ENCODE data around the gene APP. TPM values are rescaled to one million over a fixed set of nuclear protein-coding genes. Genes with fewer than 3 reads are reported as not detected.

Gene APP
- total RNA-seq, 1 donor from 2014 or later: 857 TPM

DNA sequence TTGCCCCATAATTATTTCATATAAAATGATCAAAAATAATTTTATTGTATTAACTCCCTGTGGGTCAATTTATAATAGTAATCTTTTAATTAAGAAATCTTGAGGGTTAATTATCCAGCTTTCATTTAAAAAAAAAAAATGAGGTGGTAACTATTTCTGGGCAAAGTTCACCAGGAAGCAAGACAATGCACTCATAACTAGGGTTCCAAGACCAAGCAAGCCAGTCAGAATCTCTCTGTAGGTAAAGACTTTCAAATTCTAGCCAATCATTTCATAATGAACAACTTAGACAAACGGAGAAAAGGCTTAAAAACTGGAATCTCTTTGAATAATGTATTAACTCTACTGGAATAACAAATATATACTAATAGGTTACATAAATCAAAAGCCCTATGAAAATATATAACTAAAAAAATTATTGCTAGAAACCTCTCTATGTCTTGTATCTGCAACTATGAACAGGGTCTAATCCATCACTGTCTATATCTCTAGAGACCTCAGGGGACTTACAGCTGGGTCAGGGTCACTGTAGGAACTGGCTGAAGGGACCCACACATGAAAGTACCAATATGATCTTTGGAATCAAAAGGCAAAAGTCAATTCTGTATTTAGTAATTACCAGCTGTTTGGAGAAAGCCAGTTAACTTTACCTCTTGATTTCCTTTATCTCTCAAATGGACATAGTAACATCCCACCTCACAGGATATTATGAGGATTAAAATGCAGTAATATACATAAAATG lies 43.3 kb downstream of the APP start:
- DNase-seq (ENCODE audit: low spot score): no peak

GRCh38 chr21:26126168-26126553 lies 44.4 kb downstream of the APP start:
- no peak for DNase-seq (ENCODE audit: low spot score)

GRCh38 chr21:26125433-26126167 lies 45.0 kb downstream of the APP start:
- no peak for DNase-seq (ENCODE audit: low spot score)

GRCh38 chr21:26124896-26125295 lies 45.7 kb downstream of the APP start:
- no peak for DNase-seq (ENCODE audit: low spot score)

DNA sequence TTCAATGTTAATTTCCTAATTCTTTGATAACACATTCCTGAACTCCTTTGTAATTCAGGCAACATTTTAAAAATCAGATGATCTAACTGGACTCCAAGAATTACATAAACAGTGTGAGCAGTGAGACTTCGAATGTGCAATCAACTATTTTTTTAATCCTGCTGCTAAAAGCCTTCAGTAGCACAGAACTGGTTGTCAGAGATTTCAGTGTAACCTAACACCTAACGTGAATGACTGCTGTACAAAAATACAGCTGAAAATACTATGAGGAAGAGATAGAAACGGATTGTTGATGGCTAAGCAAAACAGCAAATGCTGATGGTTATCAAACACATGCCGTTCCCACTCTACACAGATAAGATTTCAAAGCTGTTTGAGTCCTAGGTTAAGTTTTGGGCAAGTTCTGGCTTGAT lies 46.1 kb downstream of the APP start:
- no peak for DNase-seq (ENCODE audit: low spot score)

- DNase-seq (ENCODE audit: low spot score): no peak
Observed at GRCh38 chr21:26123012-26123411, 47.6 kb downstream of the APP start.

- DNase-seq (ENCODE audit: low spot score): no peak
Observed at GRCh38 chr21:26120828-26121227, 49.7 kb downstream of the APP start.

GRCh38 chr21:26119906-26120305 lies 50.7 kb downstream of the APP start:
- DNase-seq (ENCODE audit: low spot score): no peak

DNA sequence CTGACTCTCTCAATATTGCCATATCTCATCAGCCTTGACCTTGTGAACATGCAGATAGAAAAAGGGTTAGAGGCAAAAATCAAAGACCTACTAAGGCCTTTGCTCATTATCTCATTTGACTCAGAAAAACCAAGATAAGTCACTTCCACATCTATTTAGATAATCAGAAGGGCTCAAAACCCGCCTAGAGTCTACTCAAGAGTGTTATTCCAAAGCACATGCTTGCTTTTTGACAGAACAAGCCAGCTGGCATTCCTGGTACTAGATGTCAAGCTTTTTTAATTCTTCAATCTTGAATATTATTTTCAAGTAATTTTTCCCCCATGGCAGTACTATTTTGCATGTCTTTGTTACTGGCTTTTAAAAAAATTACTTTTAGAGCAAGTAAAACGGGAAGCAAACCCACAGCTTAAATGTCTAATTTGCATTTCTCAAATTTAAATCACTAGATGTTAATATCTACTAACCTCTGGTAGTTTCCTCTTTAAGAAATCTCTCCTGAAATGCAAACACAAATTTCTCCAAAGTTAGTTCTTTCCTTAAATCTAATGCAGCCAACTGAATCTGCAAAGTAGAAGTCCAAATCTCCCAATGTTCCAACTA lies 51.5 kb downstream of the APP start:
- no peak for DNase-seq (ENCODE audit: low spot score)

- DNase-seq (ENCODE audit: low spot score): no peak
Observed at GRCh38 chr21:26117972-26118367, 52.6 kb downstream of the APP start.

GRCh38 chr21:26117324-26117971 lies 53.1 kb downstream of the APP start:
- no peak for DNase-seq (ENCODE audit: low spot score)

DNA sequence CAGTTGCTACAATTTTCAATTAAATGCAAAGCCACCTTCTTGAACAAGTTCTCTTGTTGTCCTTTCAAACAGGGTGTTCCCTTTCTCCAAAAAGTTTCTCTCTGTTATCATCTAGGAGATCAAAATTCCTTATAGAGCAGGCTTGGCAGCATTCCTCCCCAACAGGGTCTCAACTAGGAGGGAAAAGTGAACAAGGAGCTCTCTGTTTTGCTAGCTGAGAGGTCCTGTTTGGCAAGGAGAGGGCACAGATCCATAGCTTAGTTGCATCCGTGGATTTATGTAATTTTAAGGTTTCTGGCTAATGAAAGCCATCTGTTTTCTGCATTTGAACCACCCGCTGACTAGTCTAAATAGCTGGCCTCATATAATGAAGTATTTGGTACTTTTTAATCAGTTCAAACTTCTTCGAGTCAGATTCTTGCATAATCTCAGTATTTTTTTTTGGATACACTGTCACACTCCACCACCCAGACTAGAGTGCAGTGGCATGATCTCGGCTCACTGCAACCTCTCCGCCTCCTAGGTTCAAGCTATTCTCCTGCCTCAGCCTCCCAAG lies 54.0 kb downstream of the APP start:
- DNase-seq (ENCODE audit: low spot score): no peak

DNA sequence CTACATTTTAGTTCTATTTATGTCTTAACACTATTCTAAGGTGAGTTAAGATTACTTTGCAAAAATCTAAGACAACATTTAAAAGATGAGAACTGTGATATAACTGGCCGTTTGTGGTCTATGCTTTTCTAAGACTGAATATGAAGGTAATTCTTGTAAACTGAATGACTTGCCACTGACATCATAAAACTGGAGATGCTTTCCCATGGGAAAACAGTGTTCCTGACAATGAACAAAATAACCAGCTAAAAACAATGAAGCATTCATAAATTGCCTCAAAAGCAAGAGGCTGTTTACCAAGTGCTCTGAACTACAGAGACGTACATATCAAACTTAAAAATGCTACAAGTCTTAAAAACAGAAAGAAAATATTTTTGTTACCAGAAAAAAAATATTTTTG lies 54.7 kb downstream of the APP start:
- DNase-seq (ENCODE audit: low spot score): no peak

DNA sequence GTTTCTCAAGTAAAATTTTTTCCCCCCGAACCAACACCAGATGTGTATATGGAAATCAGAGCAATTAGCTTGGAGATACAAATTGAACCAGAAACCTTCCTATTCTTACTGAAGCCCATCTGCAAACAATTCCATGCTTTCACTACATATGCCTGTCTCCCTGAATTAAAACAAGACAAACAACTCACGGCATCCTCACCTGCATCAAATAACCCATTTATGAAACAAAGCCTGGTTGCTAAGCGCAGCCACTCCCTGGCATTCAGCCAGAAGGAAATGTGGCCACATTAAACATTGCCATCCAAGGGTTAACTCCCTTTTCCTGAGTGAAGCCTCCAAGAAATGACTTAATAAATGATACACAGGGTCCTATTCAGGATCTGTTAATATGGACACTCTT lies 55.3 kb downstream of the APP start:
- DNase-seq (ENCODE audit: low spot score): no peak

GRCh38 chr21:26112975-26113374 lies 57.6 kb downstream of the APP start:
- DNase-seq (ENCODE audit: low spot score): no peak

GRCh38 chr21:26112127-26112742 lies 58.3 kb downstream of the APP start:
- DNase-seq (ENCODE audit: low spot score): no peak

DNA sequence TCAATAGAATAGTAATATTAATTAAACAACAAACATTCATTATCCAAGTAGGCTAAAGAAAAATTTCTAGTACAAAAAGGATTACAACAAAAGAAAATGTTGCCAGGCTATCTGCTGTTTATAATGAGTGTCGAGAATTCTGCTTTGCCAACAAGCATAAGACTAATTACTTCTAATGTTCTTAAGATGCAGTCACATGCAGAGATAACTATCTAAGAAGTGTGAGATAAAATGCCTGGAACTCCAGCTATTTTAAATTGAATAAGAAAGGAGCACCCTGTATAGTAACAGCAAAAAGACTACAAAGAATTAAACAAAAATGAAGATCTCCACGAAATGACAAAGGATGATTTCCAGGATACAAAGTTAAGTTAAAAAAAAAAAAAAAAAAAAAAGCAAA lies 59.9 kb downstream of the APP start:
- DNase-seq (ENCODE audit: low spot score): no peak

DNA sequence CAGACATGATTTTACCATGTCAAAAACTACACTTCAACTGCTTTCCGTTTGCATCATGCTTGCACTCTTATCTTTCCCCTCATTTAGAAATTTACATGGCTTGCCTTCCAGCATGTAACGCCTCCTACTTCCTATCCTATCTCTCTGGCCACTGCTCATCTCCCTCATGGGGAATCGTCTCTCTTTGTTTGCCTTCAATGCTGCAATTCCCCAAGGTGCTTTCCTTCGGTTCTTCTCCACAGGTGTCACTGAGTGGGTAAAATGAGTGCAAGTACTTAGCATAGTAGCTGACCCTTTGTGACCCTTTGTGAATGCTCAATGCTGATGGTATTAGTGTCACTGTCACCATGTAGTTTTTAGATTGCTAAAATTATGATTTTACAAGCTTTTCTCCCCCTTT lies 63.1 kb downstream of the APP start:
- no peak for DNase-seq (ENCODE audit: low spot score)

DNA sequence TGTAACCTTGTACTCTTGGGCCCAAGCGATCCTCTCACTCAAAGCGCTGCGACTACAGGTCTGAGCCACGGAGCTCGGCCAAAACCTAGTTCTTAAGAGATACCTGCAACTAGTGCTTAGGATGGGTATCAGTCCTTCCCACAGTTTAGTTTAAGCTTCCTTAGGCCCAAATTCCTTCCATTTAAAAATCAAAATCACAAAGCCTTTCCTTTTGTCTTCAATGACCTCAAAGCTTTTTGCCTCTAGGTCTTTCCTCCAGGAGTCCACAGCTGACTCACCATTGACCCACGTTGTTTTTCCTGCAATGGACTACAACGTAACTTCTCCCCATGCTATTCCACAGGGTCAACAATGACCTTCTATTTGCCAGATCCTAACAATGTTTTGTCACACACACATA lies 64.0 kb downstream of the APP start:
- no peak for DNase-seq (ENCODE audit: low spot score)

- DNase-seq (ENCODE audit: low spot score): no peak
Observed at GRCh38 chr21:26105819-26106218, 64.8 kb downstream of the APP start.

- DNase-seq (ENCODE audit: low spot score): no peak
Observed at GRCh38 chr21:26100573-26100972, 70.0 kb downstream of the APP start.
